ENCODE measurements around the gene SP100. TPM values are rescaled to one million over a fixed set of nuclear protein-coding genes. Genes with fewer than 3 reads are reported as not detected.
"Not testable (repeated sequence)": the region's sequence is repeated elsewhere in the genome, so short reads cannot be mapped to it uniquely, and the experiment has no call there.

The SP100 gene
- total and polyA plus RNA-seq, 2 donors (not counting 1 experiment from before 2014, with no cell fraction given): 106 to 120 TPM

DNA sequence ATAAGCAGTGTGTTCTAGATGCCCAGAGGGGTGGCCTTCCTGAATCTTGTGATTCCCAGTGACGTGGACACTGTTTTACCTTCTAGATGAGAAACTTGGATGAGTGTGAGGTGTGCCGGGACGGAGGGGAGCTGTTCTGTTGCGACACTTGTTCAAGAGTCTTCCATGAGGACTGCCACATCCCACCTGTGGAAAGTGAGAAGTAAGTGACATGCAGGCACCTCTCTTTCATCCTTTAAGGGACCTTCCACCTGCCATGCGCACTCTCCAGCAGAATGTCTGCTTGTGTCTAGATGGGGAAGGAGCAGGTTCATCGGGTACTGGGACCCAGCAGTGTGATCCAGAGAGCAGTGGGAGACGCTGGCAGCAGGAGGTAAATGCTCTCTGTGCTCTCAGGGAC lies 16.0 kb upstream of the SP100 start:
- no peaks in the 10 kb centered on the region for H3K36me3 ChIP-seq (ENCODE audit: control insufficient read depth, insufficient read depth, low read length)

GRCh38 chr2:230400454-230400853 lies 15.5 kb upstream of the SP100 start:
- Histone ChIP-seq H3K9me3 (ENCODE audit: control insufficient read depth, insufficient read depth, low read depth, low read length) (no peaks in the 10 kb centered on the region), H4K20me1 (ENCODE audit: control insufficient read depth, extremely low read depth, insufficient read depth, low read length) (no peaks in the 10 kb centered on the region), H3K4me1 (ENCODE audit: control insufficient read depth, extremely low read depth, insufficient read depth, low read length) (no peaks in the 10 kb centered on the region), H3K9ac (ENCODE audit: insufficient read depth, low read length) (no peak overlapping the region), H3K79me2 (ENCODE audit: control insufficient read depth, insufficient read depth, low read length) (no peaks in the 10 kb centered on the region), H3K27ac (ENCODE audit: insufficient read depth, low read length) (no peak overlapping the region), H2AFZ (ENCODE audit: low read length) (no peak overlapping the region), H3K27me3 (ENCODE audit: control insufficient read depth, insufficient read depth, low read length) (no peaks in the 10 kb centered on the region), H3K36me3 (ENCODE audit: control insufficient read depth, insufficient read depth, low read length) (no peaks in the 10 kb centered on the region), H3K4me2 (ENCODE audit: extremely low read depth, insufficient read depth, low read length) (no peak overlapping the region), H3K4me3 (replicated peaks in 1 of 4; ENCODE audit: control extremely low read depth in 1 of 4, insufficient read depth in 1 of 4, low read depth in 3 of 4, low read length in 4 of 4) (no peak overlapping the region)
- no peak for DNase-seq (ENCODE audit: low read depth in 2 of 2)
- TF ChIP-seq EZH2 (IDR thresholded peaks at IDR 0.05; ENCODE audit: low read length, missing control alignments) (no peak), CTCF (conservative IDR thresholded peaks at IDR 0.05 in 1 of 2, IDR thresholded peaks at IDR 0.05 in 1 of 2; ENCODE audit: low read depth in 1 of 2, low read length in 2 of 2) (no peak)

More for the DNA sequence above, 16.0 kb upstream of the SP100 start:
- Histone ChIP-seq H3K4me1 (ENCODE audit: control insufficient read depth, extremely low read depth, insufficient read depth, low read length) (no peaks in the 10 kb centered on the region), H3K4me2 (ENCODE audit: extremely low read depth, insufficient read depth, low read length) (no peak overlapping the region), H3K79me2 (ENCODE audit: control insufficient read depth, insufficient read depth, low read length) (no peaks in the 10 kb centered on the region), H3K27me3 (ENCODE audit: control insufficient read depth, insufficient read depth, low read length) (no peaks in the 10 kb centered on the region), H2AFZ (ENCODE audit: low read length) (no peak overlapping the region), H3K9ac (ENCODE audit: insufficient read depth, low read length) (no peak overlapping the region), H3K4me3 (replicated peaks in 1 of 4; ENCODE audit: control extremely low read depth in 1 of 4, insufficient read depth in 1 of 4, low read depth in 3 of 4, low read length in 4 of 4) (no peak overlapping the region), H3K27ac (ENCODE audit: insufficient read depth, low read length) (no peak overlapping the region), H3K9me3 (ENCODE audit: control insufficient read depth, insufficient read depth, low read depth, low read length) (no peaks in the 10 kb centered on the region), H4K20me1 (ENCODE audit: control insufficient read depth, extremely low read depth, insufficient read depth, low read length) (no peaks in the 10 kb centered on the region)
- TF ChIP-seq EZH2 (IDR thresholded peaks at IDR 0.05; ENCODE audit: low read length, missing control alignments) (no peak), CTCF (conservative IDR thresholded peaks at IDR 0.05 in 1 of 2, IDR thresholded peaks at IDR 0.05 in 1 of 2; ENCODE audit: low read depth in 1 of 2, low read length in 2 of 2) (no peak)
- DNase-seq (ENCODE audit: low read depth in 2 of 2): no peak

GRCh38 chr2:230401026-230401425 lies 15.0 kb upstream of the SP100 start:
- H3K4me3 ChIP-seq (replicated peaks in 1 of 4; ENCODE audit: control extremely low read depth in 1 of 4, insufficient read depth in 1 of 4, low read depth in 3 of 4, low read length in 4 of 4): not testable (repeated sequence)

More at GRCh38 chr2:230401026-230401425, 15.0 kb upstream of the SP100 start:
- H3K79me2 ChIP-seq (ENCODE audit: control insufficient read depth, insufficient read depth, low read length); H3K4me2 ChIP-seq (ENCODE audit: extremely low read depth, insufficient read depth, low read length); H3K9me3 ChIP-seq (ENCODE audit: control insufficient read depth, insufficient read depth, low read depth, low read length); H3K27me3 ChIP-seq (ENCODE audit: control insufficient read depth, insufficient read depth, low read length); H4K20me1 ChIP-seq (ENCODE audit: control insufficient read depth, extremely low read depth, insufficient read depth, low read length); H3K36me3 ChIP-seq (ENCODE audit: control insufficient read depth, insufficient read depth, low read length); H3K27ac ChIP-seq (ENCODE audit: insufficient read depth, low read length); H2AFZ ChIP-seq (ENCODE audit: low read length); H3K4me1 ChIP-seq (ENCODE audit: control insufficient read depth, extremely low read depth, insufficient read depth, low read length); DNase-seq (ENCODE audit: low read depth in 2 of 2); H3K9ac ChIP-seq (ENCODE audit: insufficient read depth, low read length): not testable (repeated sequence)
